HepG2 (cell line): ENCODE measurements around the gene MIDN. TPM values are rescaled to one million over a fixed set of nuclear protein-coding genes. Genes with fewer than 3 reads are reported as not detected.

Experiments
- ADNP ChIP-seq: sonication (generic); formaldehyde crosslinking; IDR thresholded peaks from 2 replicates; pipeline ENCODE4 v1.4.0; 2020; ENCODE audit warnings: missing genetic modification reagents
- ARNT ChIP-seq: fragments of 450-650 bp; IDR thresholded peaks from 2 replicates; pipeline ENCODE4 v1.6.1; 2017
- CAMTA2 ChIP-seq: sonication (generic); formaldehyde crosslinking; IDR thresholded peaks from 2 replicates; pipeline ENCODE4 v1.4.0; 2020; ENCODE audit warnings: mild to moderate bottlenecking, missing genetic modification reagents, borderline replicate concordance
- GMEB2 ChIP-seq: IDR thresholded peaks from 2 replicates; pipeline ENCODE4 v1.6.1; 2016; ENCODE audit warnings: missing biosample characterization, missing genetic modification reagents, low read depth
- HOXA5 ChIP-seq: sonication (generic); formaldehyde crosslinking; IDR thresholded peaks from 2 replicates; pipeline ENCODE4 v1.4.0; 2020; ENCODE audit warnings: missing genetic modification reagents
- MXD1 ChIP-seq: sonication (generic); formaldehyde crosslinking; IDR thresholded peaks from 2 replicates; pipeline ENCODE4 v1.4.0; 2020; ENCODE audit warnings: mild to moderate bottlenecking, missing genetic modification reagents
- NFKBIZ ChIP-seq: IDR thresholded peaks from 2 replicates; pipeline ENCODE4 v1.6.1; 2018; ENCODE audit warnings: missing genetic modification reagents, missing compliant biosample characterization
- NPAS2 ChIP-seq: sonication (generic); formaldehyde crosslinking; IDR thresholded peaks from 2 replicates; pipeline ENCODE4 v1.8.0; 2022; ENCODE audit warnings: mild to moderate bottlenecking, missing genetic modification reagents, borderline replicate concordance
- NR3C1 ChIP-seq: sonication (generic); formaldehyde crosslinking; IDR thresholded peaks from 2 replicates; pipeline ENCODE4 v1.4.0; 2020; ENCODE audit warnings: missing genetic modification reagents
- ONECUT2 ChIP-seq: sonication (generic); formaldehyde crosslinking; IDR thresholded peaks from 2 replicates; pipeline ENCODE4 v1.4.0; 2020; ENCODE audit warnings: missing genetic modification reagents
- PAX8 ChIP-seq: sonication (generic); formaldehyde crosslinking; IDR thresholded peaks from 2 replicates; pipeline ENCODE4 v1.8.0; 2022; ENCODE audit warnings: mild to moderate bottlenecking, missing genetic modification reagents, borderline replicate concordance
- RFX3 ChIP-seq: IDR thresholded peaks from 2 replicates; pipeline ENCODE4 v1.6.1; 2016; ENCODE audit warnings: missing biosample characterization, missing genetic modification reagents
- SAFB2 ChIP-seq: sonication (generic); formaldehyde crosslinking; IDR thresholded peaks from 2 replicates; pipeline ENCODE4 v1.5.1; 2020; ENCODE audit warnings: missing genetic modification reagents, low read depth, mild to moderate bottlenecking, borderline replicate concordance
- SOX5 ChIP-seq: IDR thresholded peaks from 2 replicates; pipeline ENCODE4 v1.6.1; 2016; ENCODE audit warnings: borderline replicate concordance
- TERF1 ChIP-seq: sonication (generic); formaldehyde crosslinking; IDR thresholded peaks from 2 replicates; pipeline ENCODE4 v1.8.0; 2022; ENCODE audit warnings: mild to moderate bottlenecking, missing genetic modification reagents, moderate library complexity
- TSC22D2 ChIP-seq: sonication (generic); formaldehyde crosslinking; IDR thresholded peaks from 2 replicates; pipeline ENCODE4 v1.5.1; 2020; ENCODE audit warnings: missing genetic modification reagents, mild to moderate bottlenecking, borderline replicate concordance
- ZFP82 ChIP-seq: sonication (generic); formaldehyde crosslinking; IDR thresholded peaks from 2 replicates; pipeline ENCODE4 v1.5.1; 2020; ENCODE audit warnings: mild to moderate bottlenecking, missing genetic modification reagents, borderline replicate concordance
- ZMYM4 ChIP-seq: sonication (generic); formaldehyde crosslinking; IDR thresholded peaks from 2 replicates; pipeline ENCODE4 v1.8.1; 2023; ENCODE audit warnings: mild to moderate bottlenecking, missing genetic modification reagents
- ZNF230 ChIP-seq: sonication (generic); formaldehyde crosslinking; IDR thresholded peaks from 2 replicates; pipeline ENCODE4 v1.4.0; 2020; ENCODE audit warnings: mild to moderate bottlenecking, missing genetic modification reagents
- ZNF263 ChIP-seq: sonication (generic); formaldehyde crosslinking; IDR thresholded peaks from 2 replicates; pipeline ENCODE4 v1.4.0; 2020; ENCODE audit warnings: missing genetic modification reagents
- ZNF281 ChIP-seq: sonication (generic); formaldehyde crosslinking; IDR thresholded peaks from 2 replicates; pipeline ENCODE4 v1.4.0; 2020; ENCODE audit warnings: missing genetic modification reagents, borderline replicate concordance
- ZNF282 ChIP-seq: fragments of 450-650 bp; IDR thresholded peaks from 2 replicates; pipeline ENCODE4 v1.6.1; 2018; ENCODE audit not compliant: partially characterized antibody
- ZNF296 ChIP-seq: sonication (generic); formaldehyde crosslinking; conservative IDR thresholded peaks from 2 replicates; pipeline ENCODE4 v1.5.0; 2020; ENCODE audit warnings: mild to moderate bottlenecking, missing genetic modification reagents
- ZNF335 ChIP-seq: sonication (generic); formaldehyde crosslinking; IDR thresholded peaks from 2 replicates; pipeline ENCODE4 v1.4.0; 2020; ENCODE audit warnings: missing genetic modification reagents
- ZNF432 ChIP-seq: sonication (generic); formaldehyde crosslinking; IDR thresholded peaks from 2 replicates; pipeline ENCODE4 v1.5.0; 2020; ENCODE audit warnings: missing genetic modification reagents, mild to moderate bottlenecking, borderline replicate concordance
- ZNF562 ChIP-seq: sonication (generic); formaldehyde crosslinking; IDR thresholded peaks from 2 replicates; pipeline ENCODE4 v1.8.0; 2022; ENCODE audit warnings: missing genetic modification reagents, borderline replicate concordance
- ZNF724P ChIP-seq: sonication (generic); formaldehyde crosslinking; IDR thresholded peaks from 2 replicates; pipeline ENCODE4 v1.8.0; 2022; ENCODE audit warnings: missing genetic modification reagents, borderline replicate concordance
- ZNF766 ChIP-seq: sonication (generic); formaldehyde crosslinking; IDR thresholded peaks from 2 replicates; pipeline ENCODE4 v1.5.0; 2020; ENCODE audit warnings: missing genetic modification reagents, borderline replicate concordance
- polyA plus RNA-seq, 8 experiments: library from polyadenylated mRNA; depleted of rRNA in 3 of 8; stranded (reverse) in 7 of 8; unstranded in 1 of 8; fragments of >200 nt; fragmentation: Illumina TruSeq in 4 of 8; extraction: Trizol in 4 of 8; gene quantifications; 2 replicates each; pipeline versions ENCODE4 v1.2.1 to v1.2.3, GENCODE V29; 2011 to 2016; ENCODE audit warnings: low read depth in 4 of 8, missing spikeins in 1 of 8, mixed read lengths in 1 of 8; ENCODE audit not compliant: insufficient read depth in 1 of 8
- total RNA-seq, 5 experiments: library from RNA; depleted of rRNA; stranded (reverse); fragments of >200 nt; fragmentation: Illumina TruSeq; extraction: Trizol; gene quantifications; 2 replicates each; pipeline ENCODE4 v1.2.3, GENCODE V29; 2016; ENCODE audit warnings: low read depth in 1 of 5

Gene MIDN
- total and polyA plus RNA-seq, 2 of the 13 experiments (the other 11 are each of a cell fraction or from before 2014, with no cell fraction given) = 8.4 to 18.0 TPM

GRCh38 chr19:1248786-1249297 is 459 bp downstream of the MIDN start (continued):
- TF ChIP-seq MXD1 (CRISPR knock-in tag) = no peak
- TF ChIP-seq ZNF335 (CRISPR knock-in tag) = no peak
- no peak; the same call in 1 of the 2 replicates for TF ChIP-seq ZNF281 (CRISPR knock-in tag)
- TF ChIP-seq GMEB2 (CRISPR knock-in tag) = no peak
- TF ChIP-seq ONECUT2 (CRISPR knock-in tag) = no peak
- TF ChIP-seq PAX8 = 0 out of 2 replicates have a peak, but pooled peaks have one; percentile 11
- no peak for TF ChIP-seq NPAS2 (CRISPR knock-in tag)
- TF ChIP-seq TERF1 = no peak
- TF ChIP-seq HOXA5 (CRISPR knock-in tag) = no peak
- no peak for TF ChIP-seq SAFB2 (CRISPR knock-in tag)
- 0 out of 2 replicates have a peak, but pooled peaks have one; percentile 13 for TF ChIP-seq NFKBIZ (CRISPR knock-in tag)
- no peak for TF ChIP-seq ZFP82 (CRISPR knock-in tag)
- no peak for TF ChIP-seq ZNF230
- TF ChIP-seq SOX5 = no peak
- TF ChIP-seq ZNF263 (CRISPR knock-in tag) = no peak
- TF ChIP-seq ARNT = no peak
- TF ChIP-seq RFX3 (CRISPR knock-in tag) = no peak
- no peak for TF ChIP-seq ADNP (CRISPR knock-in tag)
- TF ChIP-seq TSC22D2 (CRISPR knock-in tag) = no peak
- TF ChIP-seq ZNF562 (CRISPR knock-in tag) = no peak
- TF ChIP-seq ZMYM4 (CRISPR knock-in tag) = no peak
- TF ChIP-seq ZNF724P (CRISPR knock-in tag) = 0 out of 2 replicates have a peak, but pooled peaks have one; percentile 2
- no peak for TF ChIP-seq ZNF282
- TF ChIP-seq ZNF296 = no peak
- TF ChIP-seq NR3C1 (CRISPR knock-in tag) = no peak
- TF ChIP-seq CAMTA2 = no peak
- TF ChIP-seq ZNF432 (CRISPR knock-in tag) = no peak
- TF ChIP-seq ZNF766 (CRISPR knock-in tag) = no peak
